ENCODE results near the gene CHMP5. TPM values are rescaled to one million over a fixed set of nuclear protein-coding genes. Genes with fewer than 3 reads are reported as not detected.

Gene CHMP5
- total RNA-seq, 1 experiment from 2014 or later = 61.8 TPM

DNA sequence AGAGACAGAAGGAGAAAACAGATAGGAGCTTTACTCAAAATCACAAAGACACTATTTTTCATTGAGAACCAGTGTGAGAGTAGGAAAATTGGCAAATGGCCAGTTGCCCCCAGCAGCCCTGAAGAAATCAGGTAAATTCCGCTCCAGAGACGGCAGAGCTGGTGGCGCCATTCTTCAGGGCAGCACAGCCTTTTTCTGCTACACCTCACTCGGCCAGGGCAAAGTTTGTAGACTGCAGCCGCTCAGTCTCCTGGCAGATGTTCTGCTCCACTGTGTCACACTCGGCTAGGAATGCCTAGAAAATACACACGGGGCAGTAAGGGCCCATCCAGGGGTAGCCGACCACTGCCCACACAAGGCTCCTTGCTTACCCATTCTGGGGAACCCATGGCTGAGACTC is 9.8 kb upstream of the CHMP5 start:
- intact Hi-C loops (cut with micrococcal nuclease) = no loop called here
- ChIA-PET POLR2A (no interaction called here), CTCF (no interaction called here), RAD21 (ENCODE audit: low non-redundant PET in 1 of 2, low total read pairs in 2 of 2, uncharacterized antibody in 2 of 2, unreplicated experiment in 2 of 2) (no interaction called here)
- no peak overlapping the region for H2AFZ ChIP-seq (ENCODE audit: low read depth, low read length, poor library complexity, severe bottlenecking)
- no peak for ATAC-seq
- H3K27me3 ChIP-seq (ENCODE audit: insufficient read depth, low read length) = no peaks in the 10 kb centered on the region
- H3K79me2 ChIP-seq (ENCODE audit: insufficient read depth, low read length) = peaks cover 4% of the 10 kb centered on the region; the same call in 1 of the 2 replicates
- H3K9me3 ChIP-seq (ENCODE audit: control insufficient read depth in 1 of 2, insufficient read depth in 1 of 2, low read depth in 1 of 2, low read length in 2 of 2) = no peaks in the 10 kb centered on the region
- BruUV-seq (replicated peaks) = no TSS peak
- no peak for DNase-seq (ENCODE audit: low read depth, low spot score)
- no peaks in the 10 kb centered on the region for H4K20me1 ChIP-seq (ENCODE audit: insufficient read depth)
- no peak overlapping the region for H3K4me2 ChIP-seq (ENCODE audit: low read length)
- no peaks in the 10 kb centered on the region for H3K4me1 ChIP-seq (ENCODE audit: control insufficient read depth in 1 of 2, insufficient read depth in 2 of 2, low read length in 2 of 2)
- H3K36me3 ChIP-seq (ENCODE audit: control insufficient read depth in 1 of 2, insufficient read depth in 2 of 2, low read length in 2 of 2) = peaks cover 51 to 63% of the 10 kb centered on the region in 2 experiments
- H3K4me3 ChIP-seq (replicated peaks in 1 of 2; ENCODE audit: low read depth in 1 of 2, low read length in 2 of 2) = no peak overlapping the region
- H3K9ac ChIP-seq (ENCODE audit: low read length) = no peak overlapping the region
- TF ChIP-seq, protein P1, sequence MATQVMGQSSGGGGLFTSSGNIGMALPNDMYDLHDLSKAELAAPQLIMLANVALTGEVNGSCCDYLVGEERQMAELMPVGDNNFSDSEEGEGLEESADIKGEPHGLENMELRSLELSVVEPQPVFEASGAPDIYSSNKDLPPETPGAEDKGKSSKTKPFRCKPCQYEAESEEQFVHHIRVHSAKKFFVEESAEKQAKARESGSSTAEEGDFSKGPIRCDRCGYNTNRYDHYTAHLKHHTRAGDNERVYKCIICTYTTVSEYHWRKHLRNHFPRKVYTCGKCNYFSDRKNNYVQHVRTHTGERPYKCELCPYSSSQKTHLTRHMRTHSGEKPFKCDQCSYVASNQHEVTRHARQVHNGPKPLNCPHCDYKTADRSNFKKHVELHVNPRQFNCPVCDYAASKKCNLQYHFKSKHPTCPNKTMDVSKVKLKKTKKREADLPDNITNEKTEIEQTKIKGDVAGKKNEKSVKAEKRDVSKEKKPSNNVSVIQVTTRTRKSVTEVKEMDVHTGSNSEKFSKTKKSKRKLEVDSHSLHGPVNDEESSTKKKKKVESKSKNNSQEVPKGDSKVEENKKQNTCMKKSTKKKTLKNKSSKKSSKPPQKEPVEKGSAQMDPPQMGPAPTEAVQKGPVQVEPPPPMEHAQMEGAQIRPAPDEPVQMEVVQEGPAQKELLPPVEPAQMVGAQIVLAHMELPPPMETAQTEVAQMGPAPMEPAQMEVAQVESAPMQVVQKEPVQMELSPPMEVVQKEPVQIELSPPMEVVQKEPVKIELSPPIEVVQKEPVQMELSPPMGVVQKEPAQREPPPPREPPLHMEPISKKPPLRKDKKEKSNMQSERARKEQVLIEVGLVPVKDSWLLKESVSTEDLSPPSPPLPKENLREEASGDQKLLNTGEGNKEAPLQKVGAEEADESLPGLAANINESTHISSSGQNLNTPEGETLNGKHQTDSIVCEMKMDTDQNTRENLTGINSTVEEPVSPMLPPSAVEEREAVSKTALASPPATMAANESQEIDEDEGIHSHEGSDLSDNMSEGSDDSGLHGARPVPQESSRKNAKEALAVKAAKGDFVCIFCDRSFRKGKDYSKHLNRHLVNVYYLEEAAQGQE (IDR thresholded peaks at IDR 0.05; ENCODE audit: low read depth) = no peak
- no peak for TF ChIP-seq RAD21 (IDR thresholded peaks at IDR 0.05; ENCODE audit: low read depth)
- TF ChIP-seq EZH2 (IDR thresholded peaks at IDR 0.05) = no peak
- TF ChIP-seq, protein P2, sequence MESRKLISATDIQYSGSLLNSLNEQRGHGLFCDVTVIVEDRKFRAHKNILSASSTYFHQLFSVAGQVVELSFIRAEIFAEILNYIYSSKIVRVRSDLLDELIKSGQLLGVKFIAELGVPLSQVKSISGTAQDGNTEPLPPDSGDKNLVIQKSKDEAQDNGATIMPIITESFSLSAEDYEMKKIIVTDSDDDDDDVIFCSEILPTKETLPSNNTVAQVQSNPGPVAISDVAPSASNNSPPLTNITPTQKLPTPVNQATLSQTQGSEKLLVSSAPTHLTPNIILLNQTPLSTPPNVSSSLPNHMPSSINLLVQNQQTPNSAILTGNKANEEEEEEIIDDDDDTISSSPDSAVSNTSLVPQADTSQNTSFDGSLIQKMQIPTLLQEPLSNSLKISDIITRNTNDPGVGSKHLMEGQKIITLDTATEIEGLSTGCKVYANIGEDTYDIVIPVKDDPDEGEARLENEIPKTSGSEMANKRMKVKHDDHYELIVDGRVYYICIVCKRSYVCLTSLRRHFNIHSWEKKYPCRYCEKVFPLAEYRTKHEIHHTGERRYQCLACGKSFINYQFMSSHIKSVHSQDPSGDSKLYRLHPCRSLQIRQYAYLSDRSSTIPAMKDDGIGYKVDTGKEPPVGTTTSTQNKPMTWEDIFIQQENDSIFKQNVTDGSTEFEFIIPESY (IDR thresholded peaks at IDR 0.05; ENCODE audit: extremely low read depth, insufficient replicate concordance, low read length) = no peak
- TF ChIP-seq SRF (IDR thresholded peaks at IDR 0.05; ENCODE audit: low read depth) = no peak
- no peak for TF ChIP-seq ZNF274 (IDR thresholded peaks at IDR 0.05; ENCODE audit: low read depth, low read length)
- TF ChIP-seq TCF7L2 (IDR thresholded peaks at IDR 0.05; ENCODE audit: borderline replicate concordance, extremely low read depth, insufficient read depth, insufficient read length) = no peak
- TF ChIP-seq EZH2phosphoT487 (IDR thresholded peaks at IDR 0.05; ENCODE audit: borderline replicate concordance) = no peak
- TF ChIP-seq YY1 (IDR thresholded peaks at IDR 0.05; ENCODE audit: extremely low read depth, insufficient replicate concordance, low read depth, low read length) = no peak
- no peak for TF ChIP-seq POLR2A (IDR thresholded peaks at IDR 0.05; ENCODE audit: borderline replicate concordance, extremely low read depth, insufficient read depth, insufficient read length)
- H3K27ac ChIP-seq (ENCODE audit: low read depth, low read length) = no peak overlapping the region
- H3K9me2 ChIP-seq (ENCODE audit: insufficient read depth) = no peaks in the 10 kb centered on the region

Data from HCT116 (cell line).